Hepatocyte (in vitro differentiated cells): Measurements from ENCODE around the gene PTPRT.

ENCODE experiments used
- CTCF ChIP-seq: fragments of 200-600 bp; sonication (generic); IDR thresholded peaks from 2 replicates; pipeline ENCODE4 v1.5.1; 2016; ENCODE audit warnings: antibody characterized with exemption, mild to moderate bottlenecking; ENCODE audit not compliant: poor library complexity
- EZH2 ChIP-seq: fragments of 200-600 bp; sonication (generic); IDR thresholded peaks from 2 replicates; pipeline ENCODE4 v1.6.1; 2016; ENCODE audit warnings: antibody characterized with exemption, mild to moderate bottlenecking, borderline replicate concordance

DNA sequence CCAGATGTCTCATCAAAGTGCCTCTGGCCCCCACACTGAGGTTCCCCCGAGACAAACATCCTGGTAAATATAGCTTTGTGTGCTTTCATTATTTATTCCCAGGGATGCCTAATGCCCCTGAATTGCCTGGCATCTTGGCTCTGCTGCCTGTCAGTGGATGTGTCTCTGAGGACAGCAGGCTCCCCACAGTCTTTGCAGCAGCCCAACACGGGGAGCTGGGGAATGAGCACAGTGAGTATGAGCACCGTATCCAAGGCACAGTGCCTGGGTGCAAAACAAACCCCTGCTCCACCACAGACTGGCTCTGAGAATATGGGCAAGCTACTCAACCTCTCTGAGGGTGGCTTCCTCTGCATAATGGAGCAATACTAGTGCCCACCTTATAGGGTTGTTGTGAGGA, 165.9 kb downstream of the PTPRT start:
- TF ChIP-seq CTCF, result no peak
- no peak for TF ChIP-seq EZH2
